D341Med (cell line): Measurements from ENCODE around the gene PSKH1.
A peak's percentile ranks its signal among the peaks of the same experiment; 100 is the strongest.

Source experiments
- DNase-seq: peaks from one replicate; pipeline ENCODE4 v3.0.0; 2012; ENCODE audit warnings: low spot score

The PSKH1 gene

GRCh38 chr16:67941469-67942199 lies 48.6 kb downstream of the PSKH1 start:
- DNase-seq, result no peak

- DNase-seq, result peak; percentile 75
Measured at GRCh38 chr16:67942200-67942509, 49.1 kb downstream of the PSKH1 start.

- no peak for DNase-seq
Measured at GRCh38 chr16:67942510-67943255, 49.6 kb downstream of the PSKH1 start.

GRCh38 chr16:67943256-67943618 lies 50.2 kb downstream of the PSKH1 start:
- DNase-seq, result no peak

- DNase-seq, result no peak
Measured at GRCh38 chr16:67943619-67944504, 50.8 kb downstream of the PSKH1 start, which contains the start of gene LCAT. TSS of gene LCAT (minus strand) at chr16:67944120. CDS start at chr16:67944101, 19 bp downstream.

GRCh38 chr16:67944690-67945391 lies 51.8 kb downstream of the PSKH1 start:
- no peak for DNase-seq

- no peak for DNase-seq
Measured at GRCh38 chr16:67945392-67945933, 52.4 kb downstream of the PSKH1 start.

- no peak for DNase-seq
Measured at GRCh38 chr16:67946128-67946569, 53.1 kb downstream of the PSKH1 start.

- no peak for DNase-seq
Measured at GRCh38 chr16:67946966-67947558, 54.0 kb downstream of the PSKH1 start.

GRCh38 chr16:67948015-67948414 lies 55.0 kb downstream of the PSKH1 start:
- no peak for DNase-seq

- no peak for DNase-seq
Measured at GRCh38 chr16:67949645-67950044, 56.6 kb downstream of the PSKH1 start.

- no peak for DNase-seq
Measured at GRCh38 chr16:67950335-67950843, 57.3 kb downstream of the PSKH1 start.

GRCh38 chr16:67951485-67951884 lies 58.4 kb downstream of the PSKH1 start:
- no peak for DNase-seq

GRCh38 chr16:67953641-67954375 lies 60.8 kb downstream of the PSKH1 start:
- DNase-seq, result no peak

- no peak for DNase-seq
Measured at GRCh38 chr16:67954421-67955196, 61.6 kb downstream of the PSKH1 start.

GRCh38 chr16:67957622-67958021 lies 64.6 kb downstream of the PSKH1 start:
- no peak for DNase-seq

- no peak for DNase-seq
Measured at GRCh38 chr16:67959536-67960329, 66.7 kb downstream of the PSKH1 start.

GRCh38 chr16:67961551-67961957 lies 68.5 kb downstream of the PSKH1 start:
- DNase-seq, result no peak

- no peak for DNase-seq
Measured at GRCh38 chr16:67962135-67962534, 69.1 kb downstream of the PSKH1 start.
